ENCODE measurements around the gene ZFHX3. TPM values are rescaled to one million over a fixed set of nuclear protein-coding genes. Genes with fewer than 3 reads are reported as not detected.

The ZFHX3 gene
- total RNA-seq, 1 donor from 2014 or later: 68.1 TPM

- Mint-ChIP-seq H3K4me1 (peaks cover 42% of the 10 kb centered on the region), H3K27ac (peak overlapping the region; percentile 98), H3K4me3 (peak overlapping the region; percentile 69), H3K27me3 (ENCODE audit: low read depth) (peaks cover 10% of the 10 kb centered on the region), H3K36me3 (no peaks in the 10 kb centered on the region), H3K9me3 (no peaks in the 10 kb centered on the region)
- no peak for DNase-seq (ENCODE audit: low spot score in 2 of 2, unreplicated experiment in 2 of 2)
- TF ChIP-seq CTCF (IDR thresholded peaks at IDR 0.05; ENCODE audit: unreplicated experiment): no peak
These were observed 23.4 kb upstream of the ZFHX3 start for GRCh38 chr16:73071131-73071940.

- no peak for TF ChIP-seq CTCF (IDR thresholded peaks at IDR 0.05; ENCODE audit: unreplicated experiment)
- peak overlapping the region; percentile 98 for H3K27ac Mint-ChIP-seq
- no peaks in the 10 kb centered on the region for H3K36me3 Mint-ChIP-seq
- DNase-seq (ENCODE audit: low spot score in 2 of 2, unreplicated experiment in 2 of 2): no peak
- H3K9me3 Mint-ChIP-seq: no peaks in the 10 kb centered on the region
- H3K27me3 Mint-ChIP-seq (ENCODE audit: low read depth): peaks cover 26% of the 10 kb centered on the region
- H3K4me1 Mint-ChIP-seq: peaks cover 52% of the 10 kb centered on the region
- H3K4me3 Mint-ChIP-seq: peak overlapping the region; percentile 69
These were observed 21.8 kb upstream of the ZFHX3 start for GRCh38 chr16:73069581-73070262.

GRCh38 chr16:73068541-73069401, 20.8 kb upstream of the ZFHX3 start:
- DNase-seq (ENCODE audit: low spot score in 2 of 2, unreplicated experiment in 2 of 2): no peak
- TF ChIP-seq CTCF (IDR thresholded peaks at IDR 0.05; ENCODE audit: unreplicated experiment): no peak
- no peaks in the 10 kb centered on the region for H3K9me3 Mint-ChIP-seq
- peak overlapping the region; percentile 39 for H3K27ac Mint-ChIP-seq
- H3K36me3 Mint-ChIP-seq: no peaks in the 10 kb centered on the region
- H3K4me3 Mint-ChIP-seq: no peak overlapping the region
- peaks cover 61% of the 10 kb centered on the region for H3K4me1 Mint-ChIP-seq
- peaks cover 36% of the 10 kb centered on the region for H3K27me3 Mint-ChIP-seq (ENCODE audit: low read depth)

- Mint-ChIP-seq H3K27me3 (ENCODE audit: low read depth) (peaks cover 44% of the 10 kb centered on the region), H3K36me3 (no peaks in the 10 kb centered on the region), H3K9me3 (no peaks in the 10 kb centered on the region), H3K4me1 (peaks cover 67% of the 10 kb centered on the region), H3K4me3 (no peak overlapping the region), H3K27ac (peak overlapping the region; percentile 39)
- no peak for TF ChIP-seq CTCF (IDR thresholded peaks at IDR 0.05; ENCODE audit: unreplicated experiment)
- no peak for DNase-seq (ENCODE audit: low spot score in 2 of 2, unreplicated experiment in 2 of 2)
These were observed 20.0 kb upstream of the ZFHX3 start for GRCh38 chr16:73067671-73068540.

All from mesothelial cell of epicardium (in vitro differentiated cells).